Common myeloid progenitor, CD34-positive (primary cell): Measurements from ENCODE around the gene IQCF6.
"Not testable (repeated sequence)": the region's sequence is repeated elsewhere in the genome, so short reads cannot be mapped to it uniquely, and the experiment has no call there.

Experiments
- CTCF ChIA-PET: fragments of 350-600 bp; sonication (Branson Sonifier 250); formaldehyde crosslinking; loops from one replicate; lab custom pipeline; 2021; ENCODE audit warnings: antibody characterized with exemption; lab: Charles Lee
- POLR2A ChIA-PET: fragments of 350-600 bp; sonication (Branson Sonifier 250); formaldehyde crosslinking; loops from one replicate; lab custom pipeline; 2021; ENCODE audit warnings: antibody characterized with exemption; lab: Charles Lee
- DNase-seq, 3 donors: peaks; one replicate each; pipeline versions ENCODE4 v3.0.0 to v3.0.0-alpha.2; 2013
- H3K27ac ChIP-seq, 2 experiments: 1 replicate in 1 of 2; 2 replicates in 1 of 2; pipeline ENCODE4 v1.7.0; 2013; ENCODE audit warnings: inconsistent platforms in 2 of 2, low read length in 2 of 2, mild to moderate bottlenecking in 2 of 2, low read depth in 1 of 2, moderate library complexity in 1 of 2; ENCODE audit not compliant: severe bottlenecking in 2 of 2, insufficient read depth in 1 of 2, poor library complexity in 1 of 2
- H3K27me3 ChIP-seq, 5 experiments: replicated peaks in 2 of 5; 1 replicate in 3 of 5; 2 replicates in 2 of 5; pipeline versions ENCODE4 v1.6.1 to v1.7.0; 2013; ENCODE audit warnings: low read length in 4 of 5, mild to moderate bottlenecking in 2 of 5, moderate library complexity in 2 of 5, inconsistent platforms in 1 of 5; ENCODE audit not compliant: insufficient read depth in 5 of 5, control insufficient read depth in 4 of 5
- H3K36me3 ChIP-seq, 4 experiments: 1 replicate in 2 of 4; 2 replicates in 2 of 4; pipeline versions ENCODE4 v1.6.1 to v1.7.0; 2013; ENCODE audit warnings: low read length in 3 of 4, control low read depth in 1 of 4, mild to moderate bottlenecking in 1 of 4; ENCODE audit not compliant: control insufficient read depth in 4 of 4, insufficient read depth in 4 of 4
- H3K4me1 ChIP-seq, 4 experiments: 1 replicate in 3 of 4; 2 replicates in 1 of 4; pipeline versions ENCODE4 v1.6.1 to v1.7.1; 2013; ENCODE audit warnings: low read length in 3 of 4, mild to moderate bottlenecking in 3 of 4, control low read depth in 1 of 4, inconsistent platforms in 1 of 4, moderate library complexity in 1 of 4; ENCODE audit not compliant: control insufficient read depth in 4 of 4, insufficient read depth in 4 of 4; ENCODE audit errors: control extremely low read depth in 1 of 4
- H3K4me3 ChIP-seq, 7 experiments: 1 replicate in 4 of 7; 2 replicates in 3 of 7; pipeline versions ENCODE4 v1.5.1 to v1.7.0; 2013; ENCODE audit warnings: mild to moderate bottlenecking in 7 of 7, low read length in 6 of 7, moderate library complexity in 6 of 7, inconsistent platforms in 2 of 7, low read depth in 2 of 7, control low read depth in 1 of 7; ENCODE audit not compliant: insufficient read depth in 4 of 7, control insufficient read depth in 1 of 7; ENCODE audit errors: extremely low read depth in 1 of 7
- H3K9me3 ChIP-seq, 5 experiments: 1 replicate in 4 of 5; 2 replicates in 1 of 5; pipeline versions ENCODE4 v1.6.1 to v1.7.1; 2013; ENCODE audit warnings: low read length in 4 of 5, mild to moderate bottlenecking in 2 of 5, inconsistent platforms in 1 of 5, low read depth in 1 of 5, moderate library complexity in 1 of 5; ENCODE audit not compliant: control insufficient read depth in 4 of 5, insufficient read depth in 2 of 5; ENCODE audit errors: control extremely low read depth in 1 of 5
- WGBS: methylation state at CpG from one replicate; pipeline ENCODE4 v1.1.5; 2013; ENCODE audit not compliant: insufficient coverage; 5-methylcytosine and 5-hydroxymethylcytosine counted together

IQCF6 gene

DNA sequence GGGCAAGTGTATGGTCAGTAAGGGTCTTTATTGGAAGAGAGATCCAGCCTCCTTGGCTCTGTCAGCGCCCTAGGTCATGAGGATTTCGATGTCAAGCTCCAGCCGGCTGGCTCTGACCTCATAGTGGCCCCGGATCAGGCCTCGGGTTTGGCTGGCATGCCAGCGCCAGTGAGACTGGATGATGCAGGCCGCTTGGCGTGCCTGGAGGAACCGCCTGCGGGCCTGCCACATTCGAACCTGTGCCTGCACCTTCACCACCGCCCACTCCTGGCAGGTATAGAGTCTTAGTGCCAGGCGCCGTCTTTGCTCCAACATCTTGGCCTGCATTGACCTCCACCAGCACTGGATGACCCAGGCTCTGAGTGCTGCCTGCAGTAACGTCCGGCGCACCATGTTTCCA, 483 bp downstream of the IQCF6 start:
- no peak for DNase-seq
- no peaks in the 10 kb centered on the region for H3K9me3 ChIP-seq
- peaks cover 0 to 5% (median 2%) of the 10 kb centered on the region in 5 experiments for H3K27me3 ChIP-seq
- H3K4me1 ChIP-seq, result no peaks in the 10 kb centered on the region
- H3K36me3 ChIP-seq, result no peaks in the 10 kb centered on the region
- no peak overlapping the region for H3K4me3 ChIP-seq
- ChIA-PET POLR2A (no interaction called here), CTCF (no interaction called here)
- WGBS, result 96% methylated on average over 13 of the region's 17 CpGs
- H3K27ac ChIP-seq, result no peak overlapping the region

DNA sequence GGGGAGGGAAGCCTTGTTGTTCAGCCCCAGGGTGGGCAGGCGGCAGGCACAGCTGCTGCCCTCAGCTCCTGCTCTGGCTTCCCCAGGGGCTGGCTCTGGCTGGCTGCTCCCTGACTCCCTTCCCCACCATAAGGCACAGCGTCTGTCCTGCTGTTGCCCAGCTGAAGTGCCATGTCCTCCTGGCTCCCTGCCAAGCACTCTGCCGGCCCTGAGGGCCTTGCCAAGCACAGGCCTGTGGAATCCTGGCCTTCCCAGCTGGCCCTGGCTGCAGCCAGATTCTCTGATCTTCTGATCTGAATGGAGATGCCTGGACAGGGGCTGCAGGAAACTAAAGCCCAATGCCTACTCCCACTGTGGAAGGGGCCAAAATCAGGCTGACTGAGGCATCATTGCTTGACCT, 1.1 kb downstream of the IQCF6 start:
- peaks cover 0 to 11% (median 4%) of the 10 kb centered on the region in 5 experiments for H3K27me3 ChIP-seq
- CTCF ChIA-PET, result interaction anchor here (1.2 kb wide), 1 partner anchor 21 kb away, joined by 3 read pairs; no protein-coding TSS in a partner anchor
- 100% methylated on average over 1 of the region's 3 CpGs for WGBS
- H3K36me3 ChIP-seq, result no peaks in the 10 kb centered on the region
- no peaks in the 10 kb centered on the region for H3K4me1 ChIP-seq
- H3K9me3 ChIP-seq, result no peaks in the 10 kb centered on the region
- no peak for DNase-seq
- no peak overlapping the region for H3K4me3 ChIP-seq
- no peak overlapping the region for H3K27ac ChIP-seq
- POLR2A ChIA-PET, result no interaction called here

DNA sequence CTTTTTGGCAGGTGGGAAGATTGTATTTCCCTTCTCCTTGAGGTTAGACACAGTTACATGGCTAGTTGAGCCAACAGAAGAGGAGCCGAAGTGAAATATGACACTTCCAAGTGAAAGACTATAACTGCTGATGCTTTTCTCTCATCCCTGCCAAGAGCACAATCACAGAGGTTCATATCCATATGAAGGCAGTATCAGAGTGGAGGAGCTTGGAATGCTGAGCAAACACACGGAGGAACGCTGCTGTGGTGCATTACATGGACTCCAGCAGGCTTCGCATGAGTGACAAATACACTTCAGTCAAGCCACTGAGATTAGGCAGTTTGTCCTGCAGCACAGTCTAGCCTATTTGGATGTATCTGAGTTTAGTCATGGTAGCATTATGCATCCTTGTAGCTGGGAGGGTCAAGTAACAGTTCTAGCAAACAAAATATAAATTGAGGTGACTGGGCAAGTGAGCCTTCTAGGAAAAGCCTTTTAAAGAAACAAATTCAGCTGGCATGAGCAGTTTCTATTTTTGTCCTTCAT, 5.4 kb downstream of the IQCF6 start:
- peaks cover 0 to 2% (median 0%) of the 10 kb centered on the region in 5 experiments for H3K9me3 ChIP-seq
- no peaks in the 10 kb centered on the region for H3K4me1 ChIP-seq
- peaks cover 0 to 11% (median 9%) of the 10 kb centered on the region in 5 experiments for H3K27me3 ChIP-seq
- WGBS, result 46% methylated on average over 4 of the region's 4 CpGs
- ChIA-PET CTCF (no interaction called here), POLR2A (no interaction called here)
- no peak overlapping the region for H3K27ac ChIP-seq
- H3K36me3 ChIP-seq, result no peaks in the 10 kb centered on the region
- no peak overlapping the region for H3K4me3 ChIP-seq
- DNase-seq, result no peak

DNA sequence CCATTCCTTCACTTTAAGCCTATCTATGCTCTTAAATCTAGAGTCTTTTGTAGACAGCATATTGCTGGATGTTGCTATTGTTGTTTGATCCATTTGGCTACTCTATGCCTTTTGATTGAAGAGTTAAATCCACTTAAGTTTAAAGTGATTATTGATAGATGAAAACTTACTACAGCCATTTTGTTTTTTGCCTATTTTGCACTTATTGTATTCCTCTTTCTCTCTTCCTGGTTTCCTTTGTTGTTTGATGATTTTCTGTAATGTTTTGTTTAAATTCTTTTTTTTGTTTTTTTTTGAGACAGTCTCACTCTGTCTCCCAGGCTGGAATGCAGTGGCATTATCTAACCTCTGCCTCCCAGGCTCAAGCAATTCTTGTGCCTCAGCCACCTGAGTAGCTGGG, 19.8 kb downstream of the IQCF6 start:
- H3K27me3 ChIP-seq, result no peaks in the 10 kb centered on the region
- CTCF ChIA-PET, result no interaction called here
- peaks cover 2 to 38% (median 15%) of the 10 kb centered on the region in 5 experiments for H3K9me3 ChIP-seq
- POLR2A ChIA-PET, result no interaction called here
- no peak for DNase-seq
- no peaks in the 10 kb centered on the region for H3K36me3 ChIP-seq
- H3K27ac ChIP-seq, result no peak overlapping the region
- H3K4me3 ChIP-seq, result no peak overlapping the region
- no peaks in the 10 kb centered on the region for H3K4me1 ChIP-seq

DNA sequence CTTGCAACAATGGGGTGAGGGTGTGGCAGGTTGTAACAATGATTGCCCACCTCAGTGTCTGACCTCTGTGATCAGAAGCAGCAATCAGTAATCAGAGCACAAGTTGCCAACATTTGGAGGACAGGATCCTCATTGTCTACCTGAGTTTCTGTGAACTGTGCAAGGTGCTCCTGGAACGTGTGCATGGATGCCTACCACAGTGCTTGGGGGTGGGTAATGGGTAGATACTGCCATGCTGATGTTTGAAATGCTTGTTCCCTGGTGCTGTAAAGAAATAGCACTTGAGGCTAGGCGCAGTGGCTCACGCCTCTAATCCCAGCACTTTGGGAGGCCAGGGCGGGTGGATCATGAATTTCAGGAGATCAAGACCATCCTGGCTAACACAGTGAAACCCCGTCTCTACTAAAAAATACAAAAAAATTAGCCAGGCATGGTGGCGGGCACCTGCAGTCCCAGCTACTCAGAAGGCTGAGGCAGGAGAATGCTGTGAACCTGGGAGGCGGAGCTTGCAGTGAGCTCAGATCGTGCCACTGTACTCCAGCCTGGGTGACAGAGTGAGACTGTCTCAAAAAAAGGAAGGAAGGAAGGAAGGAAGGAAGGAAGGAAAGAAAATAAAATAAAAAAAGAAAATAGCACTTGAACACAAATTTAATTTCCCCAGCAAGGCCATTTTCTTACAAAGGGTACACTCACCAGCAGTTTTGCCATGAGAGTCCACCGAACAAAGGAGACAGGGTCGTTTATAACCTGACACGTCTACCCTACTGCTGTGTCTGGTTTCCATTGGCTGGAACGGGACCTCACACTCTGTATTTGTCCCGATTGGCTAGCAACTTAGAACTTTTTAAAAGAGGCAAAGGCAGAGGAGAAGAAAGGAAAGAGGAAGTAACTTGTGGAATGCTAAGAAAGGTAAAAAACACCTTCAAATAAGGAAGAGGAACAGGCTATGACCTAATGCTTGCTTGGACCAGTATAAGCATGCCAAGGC, 25.0 kb downstream of the IQCF6 start:
- H3K36me3 ChIP-seq, H3K4me1 ChIP-seq, H3K9me3 ChIP-seq, H3K27me3 ChIP-seq, CTCF ChIA-PET, DNase-seq, H3K27ac ChIP-seq, H3K4me3 ChIP-seq, POLR2A ChIA-PET: not testable (repeated sequence)
- WGBS, result 82% methylated on average over 8 of the region's 13 CpGs

DNA sequence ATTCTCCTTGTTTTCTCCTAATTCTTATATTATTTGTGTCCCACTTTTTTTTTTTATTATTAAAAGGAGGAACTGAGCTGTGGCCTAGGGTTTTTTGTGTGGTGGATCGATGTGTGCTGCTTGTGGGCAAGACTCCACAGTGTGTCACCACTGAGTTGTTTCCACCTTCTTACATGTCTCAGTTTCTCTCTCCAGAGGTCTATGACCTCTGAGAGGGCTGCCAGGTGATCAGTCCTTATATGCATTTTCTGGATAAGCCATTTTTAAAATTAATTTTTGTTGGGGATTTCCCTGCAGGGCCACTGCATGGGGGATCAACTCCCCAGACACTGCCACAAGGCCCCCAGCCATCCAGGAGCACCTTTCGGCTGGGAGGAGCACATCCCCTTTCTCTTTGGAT, 27.8 kb downstream of the IQCF6 start:
- no peak overlapping the region for H3K27ac ChIP-seq
- no peak for DNase-seq
- WGBS, result no CpG with 5 or more reads among the region's 2 CpGs
- no peaks in the 10 kb centered on the region for H3K4me1 ChIP-seq
- ChIA-PET POLR2A (no interaction called here), CTCF (no interaction called here)
- H3K9me3 ChIP-seq, result peaks cover 0 to 3% (median 2%) of the 10 kb centered on the region in 5 experiments
- no peaks in the 10 kb centered on the region for H3K36me3 ChIP-seq
- no peak overlapping the region for H3K4me3 ChIP-seq
- H3K27me3 ChIP-seq, result no peaks in the 10 kb centered on the region

DNA sequence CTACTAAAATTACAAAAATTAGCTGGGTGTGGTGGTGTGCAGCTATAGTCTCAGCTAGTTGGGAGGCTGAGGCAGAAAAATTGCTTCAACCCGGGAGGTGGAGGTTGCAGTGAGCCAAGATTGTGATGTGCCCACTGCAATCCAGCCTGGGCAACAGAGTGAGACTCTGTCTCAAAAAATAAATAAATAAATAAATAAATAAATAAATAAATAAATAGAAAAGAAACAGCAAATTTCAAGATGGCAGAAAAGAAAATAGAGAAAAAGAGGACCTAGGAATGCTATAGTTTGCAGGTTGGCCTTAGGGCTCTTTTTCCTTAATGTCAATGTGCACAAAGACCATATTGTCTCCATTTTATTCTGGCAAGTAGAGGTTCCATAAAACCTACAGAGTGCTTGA, 28.2 kb downstream of the IQCF6 start:
- ChIA-PET POLR2A (no interaction called here), CTCF (no interaction called here)
- no peak for DNase-seq
- Histone ChIP-seq H3K4me3 (no peak overlapping the region), H3K9me3 (peaks cover 0 to 2% (median under 1%) of the 10 kb centered on the region in 5 experiments), H3K27me3 (no peaks in the 10 kb centered on the region), H3K27ac (no peak overlapping the region), H3K36me3 (no peaks in the 10 kb centered on the region), H3K4me1 (no peaks in the 10 kb centered on the region)
- 100% methylated on average over 1 of the region's 1 CpG for WGBS
